HG02885 (cell line): ENCODE data around the gene TMEM120A.

Experiments used
- ATAC-seq: cut with Tn5 transposase; IDR thresholded peaks from one replicate; pipeline ENCODE4 v1.9.1; 2021; ENCODE audit warnings: mild to moderate bottlenecking; ENCODE audit not compliant: unreplicated experiment, poor library complexity

The TMEM120A gene

GRCh38 chr7:75996476-75996875 lies 2.1 kb upstream of the TMEM120A start:
- no peak for ATAC-seq

GRCh38 chr7:75995996-75996395 lies 1.6 kb upstream of the TMEM120A start:
- ATAC-seq: no peak

GRCh38 chr7:75995052-75995471 lies 667 bp upstream of the TMEM120A start:
- no peak for ATAC-seq

- ATAC-seq: peak; percentile 12
Observed at GRCh38 chr7:75993689-75994387, 557 bp downstream of the TMEM120A start.

GRCh38 chr7:75992083-75992755 lies 2.2 kb downstream of the TMEM120A start:
- no peak for ATAC-seq

GRCh38 chr7:75991531-75992082 lies 2.8 kb downstream of the TMEM120A start:
- ATAC-seq: no peak

- no peak for ATAC-seq
Observed at GRCh38 chr7:75989500-75990388, 4.7 kb downstream of the TMEM120A start.

GRCh38 chr7:75988568-75989499 lies 5.6 kb downstream of the TMEM120A start:
- no peak for ATAC-seq

- ATAC-seq: no peak
Observed at GRCh38 chr7:75987805-75988567, 6.4 kb downstream of the TMEM120A start.

GRCh38 chr7:75987026-75987804 lies 7.2 kb downstream of the TMEM120A start:
- ATAC-seq: no peak

- no peak for ATAC-seq
Observed at GRCh38 chr7:75986147-75986781, 8.1 kb downstream of the TMEM120A start.

- ATAC-seq: no peak
Observed at GRCh38 chr7:75985518-75986146, 8.8 kb downstream of the TMEM120A start.

GRCh38 chr7:75985009-75985517 lies 9.3 kb downstream of the TMEM120A start:
- no peak for ATAC-seq

- ATAC-seq: no peak
Observed at GRCh38 chr7:75984130-75985008, 10.0 kb downstream of the TMEM120A start.

GRCh38 chr7:75983471-75984129 lies 10.8 kb downstream of the TMEM120A start:
- ATAC-seq: no peak
